ENCODE measurements around the gene NCOA3. TPM values are rescaled to one million over a fixed set of nuclear protein-coding genes. Genes with fewer than 3 reads are reported as not detected.

Gene NCOA3
- total RNA-seq, 1 donor from 2014 or later: 37.3 TPM

DNA sequence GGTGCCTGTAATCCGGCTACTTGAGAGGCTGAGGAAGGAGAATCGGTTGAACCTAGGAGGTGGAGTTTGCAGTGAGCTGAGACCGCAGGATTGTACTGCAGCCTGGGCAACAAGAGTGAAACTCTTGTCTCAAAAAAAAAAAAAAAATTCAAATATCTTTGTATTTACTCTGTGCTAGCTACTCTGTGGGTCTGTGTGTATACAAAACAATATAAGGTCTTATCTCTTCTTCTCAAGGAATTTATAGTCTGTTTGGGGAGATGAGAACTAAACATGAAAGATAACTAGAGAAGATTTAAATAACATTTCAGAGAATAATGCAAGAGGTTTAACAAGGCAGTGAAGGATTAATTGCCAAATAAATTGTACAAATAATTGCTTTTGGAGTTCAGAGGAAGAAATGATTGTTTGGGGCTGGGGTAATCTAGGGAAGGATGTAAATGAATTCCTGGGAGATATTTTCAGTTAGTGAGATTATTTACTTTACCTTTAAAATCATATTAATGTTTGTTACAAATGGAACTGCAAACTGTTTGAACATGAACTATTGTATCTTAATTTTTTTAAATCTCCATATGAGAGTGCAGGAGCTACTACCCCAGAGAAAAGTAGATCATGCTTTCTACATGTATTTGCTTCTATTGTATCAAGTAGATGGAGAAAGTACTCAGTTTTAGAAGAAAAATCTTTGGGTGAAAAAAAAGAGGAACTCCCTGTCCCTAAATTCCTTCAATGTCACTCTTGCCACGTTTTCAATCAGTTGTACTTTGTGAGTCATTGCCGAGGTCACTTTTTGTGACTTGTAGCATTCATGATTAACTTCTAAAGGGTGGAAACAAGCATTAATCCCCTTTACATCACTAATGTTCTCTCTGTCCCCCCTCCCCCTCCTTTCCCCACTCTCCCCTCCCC, 39.0 kb downstream of the NCOA3 start:
- no peak for TF ChIP-seq CTCF (conservative IDR thresholded peaks at IDR 0.05)
- DNase-seq (ENCODE audit: extremely low spot score, unreplicated experiment): no peak
- Mint-ChIP-seq H3K27me3 (no peaks in the 10 kb centered on the region), H3K27ac (peak overlapping the region; percentile 72), H3K36me3 (peaks cover 4% of the 10 kb centered on the region), H3K4me1 (ENCODE audit: unreplicated experiment) (peaks cover 38% of the 10 kb centered on the region), H3K4me3 (peak overlapping the region; percentile 27), H3K9me3 (no peaks in the 10 kb centered on the region)

- no peak overlapping the region for H3K4me3 Mint-ChIP-seq
- no peak for TF ChIP-seq CTCF (conservative IDR thresholded peaks at IDR 0.05)
- H3K9me3 Mint-ChIP-seq: no peaks in the 10 kb centered on the region
- peaks cover 44% of the 10 kb centered on the region for H3K4me1 Mint-ChIP-seq (ENCODE audit: unreplicated experiment)
- no peaks in the 10 kb centered on the region for H3K27me3 Mint-ChIP-seq
- no peak for DNase-seq (ENCODE audit: extremely low spot score, unreplicated experiment)
- peak overlapping the region; percentile 8 for H3K27ac Mint-ChIP-seq
- peaks cover 4% of the 10 kb centered on the region for H3K36me3 Mint-ChIP-seq
These were observed 39.8 kb downstream of the NCOA3 start for GRCh38 chr20:47541355-47541922.

DNA sequence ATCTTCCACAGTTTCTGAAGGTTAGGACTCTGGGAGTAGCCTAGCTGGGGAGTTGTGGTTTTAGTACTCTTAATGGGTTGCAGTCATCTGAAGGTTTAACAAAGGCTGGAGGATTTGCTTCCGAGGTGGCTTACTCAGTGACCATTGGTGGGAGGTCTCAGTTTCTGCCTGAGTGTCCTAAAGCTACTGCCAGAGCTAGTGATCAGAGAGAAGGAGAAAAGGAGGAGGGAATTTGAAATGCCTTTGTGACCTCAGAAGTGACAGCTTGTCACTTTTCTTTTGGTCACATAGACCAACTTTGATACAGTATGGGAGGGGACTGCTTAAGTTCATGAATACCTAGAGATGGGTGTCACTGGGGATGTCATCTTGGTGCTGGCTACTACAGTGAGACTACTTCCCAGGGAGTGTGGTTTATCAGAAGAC, 41.3 kb downstream of the NCOA3 start:
- DNase-seq (ENCODE audit: extremely low spot score, unreplicated experiment): no peak
- no peak for TF ChIP-seq CTCF (conservative IDR thresholded peaks at IDR 0.05)
- no peaks in the 10 kb centered on the region for H3K9me3 Mint-ChIP-seq
- peaks cover 48% of the 10 kb centered on the region for H3K4me1 Mint-ChIP-seq (ENCODE audit: unreplicated experiment)
- no peaks in the 10 kb centered on the region for H3K27me3 Mint-ChIP-seq
- peak overlapping the region; percentile 5 for H3K4me3 Mint-ChIP-seq
- peak overlapping the region; percentile 72 for H3K27ac Mint-ChIP-seq
- H3K36me3 Mint-ChIP-seq: peaks cover 8% of the 10 kb centered on the region

DNA sequence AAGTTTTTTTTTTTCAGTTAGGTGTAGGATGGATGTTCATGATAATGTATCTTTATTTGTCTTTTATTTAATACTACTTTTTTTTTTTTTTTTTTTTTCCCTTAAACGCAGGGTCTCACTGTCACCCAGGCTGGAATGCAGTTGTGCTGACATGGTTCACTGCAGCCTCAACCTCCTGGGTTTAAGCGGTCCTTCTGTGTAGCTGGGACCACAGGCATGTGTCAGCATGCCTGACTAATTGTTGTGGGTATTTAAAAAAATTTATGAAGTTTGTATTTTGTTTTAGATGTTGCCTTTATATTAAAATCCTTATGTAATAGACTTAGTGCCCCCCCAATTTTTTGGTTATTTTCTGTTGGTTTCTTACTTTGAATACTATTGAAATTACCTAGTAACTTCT, 42.6 kb downstream of the NCOA3 start:
- H3K27ac Mint-ChIP-seq: peak overlapping the region; percentile 30
- H3K36me3 Mint-ChIP-seq: peaks cover 8% of the 10 kb centered on the region
- no peaks in the 10 kb centered on the region for H3K9me3 Mint-ChIP-seq
- H3K4me1 Mint-ChIP-seq (ENCODE audit: unreplicated experiment): peaks cover 48% of the 10 kb centered on the region
- H3K4me3 Mint-ChIP-seq: no peak overlapping the region
- DNase-seq (ENCODE audit: extremely low spot score, unreplicated experiment): no peak
- H3K27me3 Mint-ChIP-seq: no peaks in the 10 kb centered on the region
- no peak for TF ChIP-seq CTCF (conservative IDR thresholded peaks at IDR 0.05)

DNA sequence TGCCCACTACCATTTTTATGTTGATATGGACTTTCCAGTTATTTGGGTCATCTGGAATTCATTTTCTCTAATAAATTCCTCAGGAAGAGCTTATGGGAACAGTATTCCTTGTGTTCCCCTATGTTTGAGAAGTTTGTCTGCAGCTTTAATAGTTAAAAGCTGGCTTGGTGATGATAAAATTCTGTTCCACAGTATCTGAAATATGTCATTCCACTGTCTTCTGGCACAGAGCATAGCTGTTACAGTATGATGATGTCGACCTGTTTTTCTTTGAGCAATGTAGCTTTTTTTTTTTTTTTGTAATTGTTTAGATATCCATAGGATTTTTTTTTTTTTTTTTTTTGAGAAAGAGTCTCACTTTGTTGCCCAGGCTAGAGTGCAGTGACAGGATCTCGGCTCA, 43.2 kb downstream of the NCOA3 start:
- DNase-seq (ENCODE audit: extremely low spot score, unreplicated experiment): no peak
- H3K9me3 Mint-ChIP-seq: no peaks in the 10 kb centered on the region
- H3K4me1 Mint-ChIP-seq (ENCODE audit: unreplicated experiment): peaks cover 48% of the 10 kb centered on the region
- H3K27ac Mint-ChIP-seq: peak overlapping the region; percentile 30
- peaks cover 8% of the 10 kb centered on the region for H3K36me3 Mint-ChIP-seq
- H3K27me3 Mint-ChIP-seq: no peaks in the 10 kb centered on the region
- no peak overlapping the region for H3K4me3 Mint-ChIP-seq
- TF ChIP-seq CTCF (conservative IDR thresholded peaks at IDR 0.05): no peak

All from type B pancreatic cell (in vitro differentiated cells).